ENCODE data around the gene CNN2.
"Not testable (repeated sequence)": the region's sequence is repeated elsewhere in the genome, so short reads cannot be mapped to it uniquely, and the experiment has no call there.

GRCh38 chr19:1023883-1024188 lies 2.6 kb upstream of the CNN2 start:
- TF ChIP-seq CTCF, POLR2A (IDR thresholded peaks at IDR 0.05): not testable (repeated sequence)
